K562 (cell line): ENCODE results near the gene NR5A2. TPM values are rescaled to one million over a fixed set of nuclear protein-coding genes. Genes with fewer than 3 reads are reported as not detected.

Source experiments
- ATAC-seq: fragments of 200-7000 bp; cut with Tn5 transposase; 3 replicates; pipeline ENCODE4 v1.9.1; 2020; ENCODE audit warnings: moderate library complexity
- BruUV-seq: library from RNA; stranded (reverse); fragments of 400-500 nt; replicated peaks from 2 replicates; lab custom pipeline; 2021; lab: Mats Ljungman, UMichigan
- CTCF ChIA-PET: fragments of 300-600 bp; formaldehyde crosslinking; extraction: SDS; loops from one replicate; lab custom pipeline; 2021; ENCODE audit warnings: low intra/inter-chr PET ratio; lab: Yijun Ruan, JAX
- POLR2A ChIA-PET: fragments of 300-600, 350-650 bp; sonication (Branson Sonifier 250); formaldehyde crosslinking; extraction: SDS; loops from one replicate; lab custom pipeline; 2021; ENCODE audit warnings: antibody characterized with exemption, inconsistent platforms; lab: Yijun Ruan, JAX
- DNase-seq, 4 experiments: peaks; one replicate each; pipeline versions ENCODE4 v3.0.0 to v3.0.0-alpha.2; 2011 to 2018; ENCODE audit warnings: low spot score in 3 of 4, mixed read lengths in 3 of 4; ENCODE audit errors: extremely low read depth in 1 of 4
- FAIRE-seq: peaks from 2 replicates; lab custom pipeline; 2011; peaks lifted over from hg19 to GRCh38; lab: Jason Lieb, UNC
- H2AFZ ChIP-seq: 2 replicates; pipeline ENCODE4 v1.6.0; 2011; ENCODE audit warnings: low read depth, low read length, control low read depth, inconsistent platforms
- H3K27ac ChIP-seq: fragments of 200-600 bp; 3 replicates; pipeline ENCODE4 v1.8.0; 2011; ENCODE audit warnings: low read depth, mild to moderate bottlenecking, control low read depth, inconsistent platforms, low read length, moderate library complexity, mixed read lengths; ENCODE audit errors: extremely low read depth
- H3K27me3 ChIP-seq, 2 experiments: fragments of 300-600 bp in 1 of 2; 2 replicates in 1 of 2; 3 replicates in 1 of 2; pipeline versions ENCODE4 v1.6.0 to v1.8.0; 2011; ENCODE audit warnings: inconsistent platforms in 2 of 2, low read length in 2 of 2, mild to moderate bottlenecking in 1 of 2, mixed read lengths in 1 of 2, moderate library complexity in 1 of 2; ENCODE audit not compliant: control insufficient read depth in 2 of 2, insufficient read depth in 2 of 2
- H3K36me3 ChIP-seq: fragments of 300-600 bp; 3 replicates; pipeline ENCODE4 v1.8.0; 2011; ENCODE audit warnings: mild to moderate bottlenecking, low read length, inconsistent platforms; ENCODE audit not compliant: control insufficient read depth, insufficient read depth
- H3K4me1 ChIP-seq, 2 experiments: fragments of 200-600 bp in 1 of 2; replicated peaks in 1 of 2; 2 replicates in 1 of 2; 3 replicates in 1 of 2; pipeline versions ENCODE4 v1.5.1 to v1.8.0; 2011; ENCODE audit warnings: inconsistent platforms in 2 of 2, low read length in 2 of 2, mild to moderate bottlenecking in 1 of 2, mixed read lengths in 1 of 2, moderate library complexity in 1 of 2; ENCODE audit not compliant: control insufficient read depth in 2 of 2, insufficient read depth in 2 of 2
- H3K4me2 ChIP-seq: 2 replicates; pipeline ENCODE4 v1.6.1; 2011; ENCODE audit warnings: low read length, control low read depth, inconsistent platforms, mixed read lengths; ENCODE audit not compliant: insufficient read depth
- H3K4me3 ChIP-seq: fragments of 200-600 bp; sonication (generic), shearing (Covaris generic); 2 replicates; pipeline ENCODE4 v1.5.1; 2016; ENCODE audit warnings: control low read depth, inconsistent platforms
- H3K79me2 ChIP-seq: fragments of 200-600 bp; 3 replicates; pipeline ENCODE4 v1.8.0; 2011; ENCODE audit warnings: low read length, inconsistent platforms; ENCODE audit not compliant: control insufficient read depth, insufficient read depth
- H3K9ac ChIP-seq, 2 experiments: 2 replicates each; pipeline versions ENCODE4 v1.6.0 to v1.6.1; 2011; ENCODE audit warnings: low read depth in 2 of 2, low read length in 2 of 2, control low read depth in 1 of 2, inconsistent platforms in 1 of 2, mild to moderate bottlenecking in 1 of 2, mixed read lengths in 1 of 2; ENCODE audit not compliant: insufficient read depth in 1 of 2
- H3K9me1 ChIP-seq: one replicate; pipeline ENCODE4 v1.6.0; 2011; ENCODE audit warnings: inconsistent platforms, mild to moderate bottlenecking, low read length, moderate library complexity; ENCODE audit not compliant: control insufficient read depth, insufficient read depth
- H3K9me3 ChIP-seq: replicated peaks from 2 replicates; pipeline ENCODE4 v1.5.1; 2011; ENCODE audit warnings: low read depth, low read length, inconsistent platforms; ENCODE audit not compliant: control insufficient read depth, insufficient read depth
- H4K20me1 ChIP-seq: replicated peaks from 2 replicates; pipeline ENCODE4 v1.6.1; 2011; ENCODE audit warnings: low read length, inconsistent platforms, mixed read lengths; ENCODE audit not compliant: control insufficient read depth, insufficient read depth
- ARID2 ChIP-seq: fragments of 450-650 bp; IDR thresholded peaks from 2 replicates; pipeline ENCODE4 v1.6.1; 2017; ENCODE audit warnings: antibody characterized with exemption, mild to moderate bottlenecking
- BMI1 ChIP-seq: fragments of 150-350 bp; IDR thresholded peaks from 2 replicates; pipeline ENCODE4 v1.6.1; 2014; ENCODE audit warnings: low read length
- CAMTA2 ChIP-seq: fragments of 250-450 bp; sonication (Bioruptor Pico); conservative IDR thresholded peaks from 2 replicates; pipeline ENCODE4 v1.5.1; 2022
- CCAR2 ChIP-seq: fragments of 200-400 bp; formaldehyde crosslinking; IDR thresholded peaks from 2 replicates; pipeline ENCODE4 v1.6.1; 2017; ENCODE audit warnings: mild to moderate bottlenecking, low read depth, low read length
- DACH1 ChIP-seq: fragments of 450-650 bp; IDR thresholded peaks from 2 replicates; pipeline ENCODE4 v1.6.1; 2018; ENCODE audit not compliant: partially characterized antibody
- HES1 ChIP-seq: fragments of 450-650 bp; IDR thresholded peaks from 2 replicates; pipeline ENCODE4 v1.6.1; 2016; ENCODE audit warnings: low read depth, mild to moderate bottlenecking, moderate library complexity
- MEIS2 ChIP-seq: fragments of 450-650 bp; IDR thresholded peaks from 2 replicates; pipeline ENCODE4 v1.6.1; 2014; ENCODE audit warnings: mild to moderate bottlenecking; ENCODE audit not compliant: partially characterized antibody
- PCBP1 ChIP-seq: fragments of 200-400 bp; formaldehyde crosslinking; IDR thresholded peaks from 2 replicates; pipeline ENCODE4 v1.6.1; 2018; ENCODE audit warnings: mild to moderate bottlenecking, low read depth, low read length; ENCODE audit not compliant: poor library complexity, severe bottlenecking
- PRDM10 ChIP-seq: fragments of 450-650 bp; IDR thresholded peaks from 2 replicates; pipeline ENCODE4 v1.6.1; 2018; ENCODE audit not compliant: partially characterized antibody
- SMAD1 ChIP-seq: fragments of 150-350 bp; IDR thresholded peaks from 2 replicates; pipeline ENCODE4 v1.6.1; 2014; ENCODE audit warnings: low read length, low read depth; ENCODE audit not compliant: partially characterized antibody
- YY1 ChIP-seq, 3 experiments: IDR thresholded peaks; 2 replicates each; pipeline ENCODE4 v1.6.1; 2011; ENCODE audit warnings: low read length in 2 of 3, mild to moderate bottlenecking in 2 of 3, moderate library complexity in 2 of 3, borderline replicate concordance in 1 of 3, control low read depth in 1 of 3, low read depth in 1 of 3; ENCODE audit not compliant: insufficient read depth in 3 of 3, insufficient replicate concordance in 2 of 3, control insufficient read depth in 1 of 3, insufficient read length in 1 of 3; ENCODE audit errors: extremely low read depth in 1 of 3
- ZNF449 ChIP-seq: fragments of 250-450 bp; sonication (Bioruptor Pico); IDR thresholded peaks from 2 replicates; pipeline ENCODE4 v1.8.0; 2022; ENCODE audit warnings: moderate library complexity, mild to moderate bottlenecking, inconsistent platforms
- ZNF696 ChIP-seq: fragments of 250-450 bp; sonication (Bioruptor Pico); conservative IDR thresholded peaks from 2 replicates; pipeline ENCODE4 v1.4.0; 2020; ENCODE audit warnings: mild to moderate bottlenecking, moderate library complexity
- WGBS: fragments of 100-300 bp; shearing (Covaris generic); methylation state at CpG from one replicate; pipeline ENCODE4 v1.1.6; 2016; ENCODE audit warnings: low coverage, mixed read lengths; ENCODE audit not compliant: insufficient coverage; ENCODE audit errors: missing lambda C conversion rate; 5-methylcytosine and 5-hydroxymethylcytosine counted together
- in situ Hi-C: fragments of 300-500 bp; cut with MboI; formaldehyde crosslinking; loops from 4 replicates; pipeline ENCODE4 v1.15.0; 2018; ENCODE audit warnings: inconsistent platforms, mixed read lengths
- intact Hi-C: fragments of 100-400 bp; cut with micrococcal nuclease; formaldehyde crosslinking; loops from 2 replicates; pipeline ENCODE4 v1.14.2; 2022
- polyA plus RNA-seq, 8 experiments: library from polyadenylated mRNA; depleted of rRNA in 4 of 8; stranded (reverse) in 5 of 8; unstranded in 3 of 8; fragments of >200 nt; fragmentation: Nextera tagmentation in 2 of 8; fragmentation: Illumina TruSeq in 1 of 8; extraction: Ambion mirVana in 2 of 8; extraction: Trizol in 1 of 8; gene quantifications; 2 replicates each; pipeline versions ENCODE4 v1.2.1 to v1.2.3, GENCODE V29; 2011 to 2014; ENCODE audit warnings: inconsistent platforms in 1 of 8, missing spikeins in 1 of 8
- total RNA-seq, 7 experiments: library from RNA; depleted of rRNA in 6 of 7; stranded (reverse); fragments of >200 nt in 6 of 7; fragmentation: Illumina TruSeq in 2 of 7; extraction: Trizol in 2 of 7; gene quantifications; 2 replicates each; pipeline versions ENCODE4 v1.2.1 to v1.2.3, GENCODE V29; 2011 to 2021; ENCODE audit warnings: low replicate concordance in 1 of 7

The NR5A2 gene
- total and polyA plus RNA-seq, 9 of the 15 experiments (the other 6 are each of a cell fraction or from before 2014, with no cell fraction given): 0.13 to 0.40 (median 0.29) TPM

GRCh38 chr1:199982606-199983005 is 44.9 kb upstream of the NR5A2 start (continued):
- TF ChIP-seq ZNF449 (CRISPR knock-in tag) (no peak), PCBP1 (no peak), CCAR2 (no peak), MEIS2 (no peak)

- no peak overlapping the region for H3K9ac ChIP-seq
- POLR2A ChIA-PET: interaction anchor here (1.9 kb wide), 1 partner anchor 11 kb away, joined by 11 read pairs; no protein-coding TSS in a partner anchor
- TF ChIP-seq BMI1: no peak
- TF ChIP-seq CAMTA2 (CRISPR knock-in tag): no peak
- TF ChIP-seq YY1 (IDR thresholded peaks at IDR 0.05; ENCODE audit: borderline replicate concordance in 1 of 3, control insufficient read depth in 1 of 3, extremely low read depth in 1 of 3, insufficient read depth in 3 of 3, insufficient read length in 1 of 3, insufficient replicate concordance in 2 of 3, low read depth in 1 of 3, low read length in 2 of 3): no peak
- TF ChIP-seq ZNF696 (CRISPR knock-in tag): no peak
- TF ChIP-seq SMAD1: no peak
- TF ChIP-seq HES1: no peak
- no peak for TF ChIP-seq PRDM10
- TF ChIP-seq ARID2: no peak
- TF ChIP-seq DACH1: no peak
Measured at GRCh38 chr1:199983531-199983930, 44.0 kb upstream of the NR5A2 start.

More at GRCh38 chr1:199983531-199983930, 44.0 kb upstream of the NR5A2 start:
- in situ Hi-C loops (no loop called here), intact Hi-C loops (no loop called here)
- Histone ChIP-seq H3K4me1 (no peaks in the 10 kb centered on the region), H2AFZ (no peak overlapping the region), H3K27ac (no peak overlapping the region), H3K9me3 (no peaks in the 10 kb centered on the region), H4K20me1 (no peaks in the 10 kb centered on the region; the same call in 1 of the 2 replicates), H3K9me1 (no peaks in the 10 kb centered on the region), H3K4me3 (no peak overlapping the region), H3K4me2 (no peak overlapping the region), H3K27me3 (no peaks in the 10 kb centered on the region; a peak in 2 of 5 replicates), H3K36me3 (no peaks in the 10 kb centered on the region), H3K79me2 (no peaks in the 10 kb centered on the region)
- FAIRE-seq (no peak), ATAC-seq (no peak), DNase-seq (no peak)
- BruUV-seq: no TSS peak
- CTCF ChIA-PET: no interaction called here
- WGBS: 0% methylated on average over 3 of the region's 3 CpGs
